Nephron (organoid): ENCODE data around the gene ADCY5.

ENCODE experiments used
- H3K27ac Mint-ChIP-seq, 3 experiments: 2 replicates each; pipeline ENCODE4 v1.8.0; 2020; ENCODE audit warnings: mixed read lengths in 3 of 3, mild to moderate bottlenecking in 2 of 3, moderate library complexity in 1 of 3
- H3K27me3 Mint-ChIP-seq: 2 replicates; pipeline ENCODE4 v1.8.0; 2021; ENCODE audit warnings: low read depth, mild to moderate bottlenecking, moderate library complexity, mixed read lengths
- H3K36me3 Mint-ChIP-seq: 2 replicates; pipeline ENCODE4 v1.8.0; 2020; ENCODE audit warnings: low read depth, mixed read lengths
- H3K4me1 Mint-ChIP-seq: 2 replicates; pipeline ENCODE4 v1.8.0; 2020; ENCODE audit warnings: mixed read lengths
- H3K4me3 Mint-ChIP-seq, 3 experiments: 2 replicates each; pipeline ENCODE4 v1.8.0; 2020; ENCODE audit warnings: mild to moderate bottlenecking in 3 of 3, mixed read lengths in 3 of 3, moderate library complexity in 2 of 3
- H3K9me3 Mint-ChIP-seq: 2 replicates; pipeline ENCODE4 v1.8.0; 2020; ENCODE audit warnings: mixed read lengths
- CTCF ChIP-seq, 3 experiments: fragments of 200-600 bp; sonication (generic); IDR thresholded peaks; one replicate each; pipeline ENCODE4 v1.5.0; 2021; ENCODE audit warnings: antibody characterized with exemption in 3 of 3; ENCODE audit not compliant: unreplicated experiment in 3 of 3

ADCY5 gene

GRCh38 chr3:123324880-123325765 lies 123.8 kb downstream of the ADCY5 start:
- Mint-ChIP-seq H3K9me3 (no peaks in the 10 kb centered on the region), H3K27me3 (peaks cover 32% of the 10 kb centered on the region), H3K4me3 (no peak overlapping the region), H3K36me3 (no peaks in the 10 kb centered on the region), H3K27ac (no peak overlapping the region), H3K4me1 (peaks cover 9% of the 10 kb centered on the region)
- TF ChIP-seq CTCF (IDR thresholded peaks at IDR 0.05; ENCODE audit: unreplicated experiment in 3 of 3), result no peak

- Mint-ChIP-seq H3K36me3 (peaks cover 8% of the 10 kb centered on the region), H3K9me3 (no peaks in the 10 kb centered on the region), H3K27me3 (peaks cover 25% of the 10 kb centered on the region), H3K4me1 (peaks cover 12% of the 10 kb centered on the region), H3K27ac (no peak overlapping the region), H3K4me3 (no peak overlapping the region)
- no peak for TF ChIP-seq CTCF (IDR thresholded peaks at IDR 0.05; ENCODE audit: unreplicated experiment in 3 of 3)
Observed at GRCh38 chr3:123323781-123324180, 125.1 kb downstream of the ADCY5 start.

GRCh38 chr3:123322866-123323265 lies 126.0 kb downstream of the ADCY5 start:
- Mint-ChIP-seq H3K4me1 (peaks cover 12% of the 10 kb centered on the region), H3K9me3 (no peaks in the 10 kb centered on the region), H3K27ac (no peak overlapping the region), H3K36me3 (peaks cover 17% of the 10 kb centered on the region), H3K27me3 (peaks cover 16% of the 10 kb centered on the region), H3K4me3 (no peak overlapping the region)
- TF ChIP-seq CTCF (IDR thresholded peaks at IDR 0.05; ENCODE audit: unreplicated experiment in 3 of 3), result no peak

GRCh38 chr3:123321806-123322205 lies 127.1 kb downstream of the ADCY5 start:
- peaks cover 23% of the 10 kb centered on the region for H3K36me3 Mint-ChIP-seq
- H3K4me1 Mint-ChIP-seq, result peaks cover 12% of the 10 kb centered on the region
- no peaks in the 10 kb centered on the region for H3K9me3 Mint-ChIP-seq
- no peak overlapping the region for H3K4me3 Mint-ChIP-seq
- peaks cover 16% of the 10 kb centered on the region for H3K27me3 Mint-ChIP-seq
- H3K27ac Mint-ChIP-seq, result no peak overlapping the region
- TF ChIP-seq CTCF (IDR thresholded peaks at IDR 0.05; ENCODE audit: unreplicated experiment in 3 of 3), result no peak

GRCh38 chr3:123320221-123320620 lies 128.7 kb downstream of the ADCY5 start:
- Mint-ChIP-seq H3K9me3 (no peaks in the 10 kb centered on the region), H3K4me3 (no peak overlapping the region)

More at GRCh38 chr3:123320221-123320620, 128.7 kb downstream of the ADCY5 start:
- peaks cover 17% of the 10 kb centered on the region for H3K27me3 Mint-ChIP-seq
- H3K27ac Mint-ChIP-seq, result no peak overlapping the region
- TF ChIP-seq CTCF (IDR thresholded peaks at IDR 0.05; ENCODE audit: unreplicated experiment in 3 of 3), result no peak
- peaks cover 12% of the 10 kb centered on the region for H3K4me1 Mint-ChIP-seq
- peaks cover 23% of the 10 kb centered on the region for H3K36me3 Mint-ChIP-seq
